GM13977 (cell line): ENCODE results near the gene POLRMT.

ENCODE experiments used
- DNase-seq: peaks from one replicate; pipeline ENCODE4 v3.0.0; 2012; ENCODE audit warnings: low spot score
- CTCF ChIP-seq: IDR thresholded peaks from 2 replicates; pipeline ENCODE4 v1.5.1; 2012; ENCODE audit warnings: mild to moderate bottlenecking, control low read depth; ENCODE audit not compliant: insufficient read depth; ENCODE audit errors: extremely low read depth, missing control alignments
- in situ Hi-C: fragments of 300-500 bp; cut with MboI; formaldehyde crosslinking; loops from one replicate; pipeline ENCODE4 v1.12.0; 2022; ENCODE audit warnings: low sequenced_read_pairs, low pct_unique_long_range_greater_than_20kb, mixed read lengths, inconsistent platforms; ENCODE audit not compliant: unreplicated experiment

POLRMT gene

GRCh38 chr19:579111-579841 is 54.1 kb downstream of the POLRMT start:
- DNase-seq = no peak
- in situ Hi-C loops = loop anchor here (25.0 kb wide), 1 partner anchor 158 kb away; no protein-coding TSS in a partner anchor
- no peak for TF ChIP-seq CTCF

DNA sequence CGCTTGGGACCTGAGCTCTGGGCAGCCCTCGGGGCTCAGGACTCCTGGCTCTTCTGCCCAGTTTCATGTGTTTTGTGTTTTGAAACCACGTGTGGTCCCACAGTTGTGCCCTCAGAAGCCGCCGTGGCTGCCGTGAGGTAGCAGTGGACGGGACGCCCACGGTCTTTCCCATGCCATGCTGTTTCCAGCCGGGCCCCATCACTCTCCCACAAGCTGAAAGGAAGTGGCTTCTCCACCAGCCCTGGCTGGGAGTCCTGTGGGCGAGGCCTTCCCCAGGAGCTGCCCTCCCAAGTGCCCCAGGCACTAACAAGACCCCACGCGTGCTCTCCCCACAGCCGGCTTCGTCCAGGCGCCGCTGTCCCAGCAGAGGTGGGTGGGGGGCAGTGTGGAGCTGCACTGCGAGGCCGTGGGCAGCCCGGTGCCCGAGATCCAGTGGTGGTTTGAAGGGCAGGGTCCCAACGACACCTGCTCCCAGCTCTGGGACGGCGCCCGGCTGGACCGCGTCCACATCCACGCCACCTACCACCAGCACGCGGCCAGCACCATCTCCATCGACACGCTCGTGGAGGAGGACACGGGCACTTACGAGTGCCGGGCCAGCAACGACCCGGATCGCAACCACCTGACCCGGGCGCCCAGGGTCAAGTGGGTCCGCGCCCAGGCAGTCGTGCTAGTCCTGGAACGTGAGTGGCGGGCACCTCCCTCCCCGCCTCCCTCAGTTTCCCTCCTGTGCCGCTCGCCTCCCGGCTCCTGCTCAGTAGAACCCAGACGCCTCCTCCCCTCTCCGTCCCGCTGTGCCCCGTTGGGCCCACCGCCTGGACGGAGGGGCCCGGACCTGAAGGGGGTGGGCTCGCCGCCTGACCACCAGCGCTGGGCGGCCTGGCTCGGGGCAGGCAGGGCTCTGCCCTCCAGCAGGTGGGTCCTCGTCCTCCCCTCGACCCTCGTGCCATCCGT is 55.6 kb downstream of the POLRMT start:
- in situ Hi-C loops = loop anchor here (25.0 kb wide), 1 partner anchor 160 kb away; no protein-coding TSS in a partner anchor
- no peak for DNase-seq
- TF ChIP-seq CTCF = no peak

- TF ChIP-seq CTCF = no peak
- DNase-seq = no peak
- in situ Hi-C loops = loop anchor here (25.0 kb wide), 1 partner anchor 160 kb away; no protein-coding TSS in a partner anchor
Observed at GRCh38 chr19:576768-577438, 56.4 kb downstream of the POLRMT start.

- DNase-seq = no peak
- in situ Hi-C loops = loop anchor here (25.0 kb wide), 1 partner anchor 161 kb away; no protein-coding TSS in a partner anchor
- no peak for TF ChIP-seq CTCF
Observed at GRCh38 chr19:575527-576506, 57.5 kb downstream of the POLRMT start.

DNA sequence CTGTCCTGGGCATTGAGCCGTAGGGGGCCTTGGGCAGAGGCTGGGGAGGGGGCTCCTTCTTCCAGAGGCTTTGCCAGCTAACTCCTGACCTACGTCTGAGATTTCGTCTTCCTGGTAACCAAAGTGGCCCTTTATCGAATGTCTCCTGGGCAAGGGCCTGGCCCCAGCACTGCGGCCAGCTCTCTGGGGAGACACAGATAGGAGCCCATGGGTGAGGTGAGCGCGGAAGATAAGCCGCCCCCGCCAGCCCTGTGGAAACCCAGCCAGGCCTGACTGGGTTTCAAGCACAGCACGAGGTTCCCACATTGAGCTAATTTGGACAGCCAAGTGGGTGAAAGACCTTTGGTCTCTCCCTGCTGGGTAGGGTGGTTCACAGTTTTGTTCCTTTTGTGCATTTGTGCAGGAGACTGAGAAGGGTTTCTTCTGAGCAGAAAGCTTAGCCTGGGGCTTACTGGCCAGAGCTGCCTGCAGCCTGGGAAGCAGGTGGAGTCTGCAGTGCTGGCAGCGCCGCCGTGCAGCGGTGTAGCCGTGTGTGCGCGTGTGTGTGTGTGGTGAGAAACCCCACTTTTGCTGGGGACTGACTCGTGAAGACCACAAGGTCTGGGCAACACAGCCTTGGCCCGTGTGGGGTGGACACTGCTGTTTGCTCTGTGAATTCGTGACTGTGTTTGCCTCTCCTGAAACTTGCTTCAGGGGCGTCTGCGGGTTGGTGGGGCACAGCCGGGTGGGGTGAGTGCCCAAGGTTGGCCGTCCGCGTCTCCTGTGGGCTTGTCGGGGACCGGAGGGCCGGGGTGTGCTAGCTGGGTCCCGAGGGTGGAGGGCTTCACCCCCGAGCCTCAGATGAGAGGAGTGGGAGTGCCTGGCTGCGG is 58.4 kb downstream of the POLRMT start:
- in situ Hi-C loops = loop anchor here (25.0 kb wide), 1 partner anchor 162 kb away; no protein-coding TSS in a partner anchor
- TF ChIP-seq CTCF = no peak
- DNase-seq = peak; percentile 60
